Measurements from ENCODE around the gene VAPA.

The VAPA gene

GRCh38 chr18:9994026-9994570 is 80.3 kb downstream of the VAPA start:
- TF ChIP-seq SPI1 (IDR thresholded peaks at IDR 0.05; ENCODE audit: borderline replicate concordance, low read depth) (no peak), POLR2AphosphoS5 (IDR thresholded peaks at IDR 0.05; ENCODE audit: low read depth) (no peak), REST (IDR thresholded peaks at IDR 0.05; ENCODE audit: insufficient replicate concordance, low read depth) (no peak), CTCF (IDR thresholded peaks at IDR 0.05; ENCODE audit: insufficient read depth, low read length) (no peak), GABPA (IDR thresholded peaks at IDR 0.05; ENCODE audit: low read depth) (no peak)
- Histone ChIP-seq H3K27me3 (ENCODE audit: insufficient read depth, poor library complexity, severe bottlenecking) (no peaks in the 10 kb centered on the region), H3K4me3 (replicated peaks; ENCODE audit: insufficient read depth, low read length) (no peak overlapping the region), H3K27ac (replicated peaks) (no peak overlapping the region)
- no peak for DNase-seq (ENCODE audit: low read depth in 1 of 2, low spot score in 1 of 2)

GRCh38 chr18:9994701-9995235 is 81.0 kb downstream of the VAPA start:
- Histone ChIP-seq H3K4me3 (replicated peaks; ENCODE audit: insufficient read depth, low read length) (no peak overlapping the region), H3K27me3 (ENCODE audit: insufficient read depth, poor library complexity, severe bottlenecking) (no peaks in the 10 kb centered on the region), H3K27ac (replicated peaks) (no peak overlapping the region)
- no peak for DNase-seq (ENCODE audit: low read depth in 1 of 2, low spot score in 1 of 2)
- TF ChIP-seq GABPA (IDR thresholded peaks at IDR 0.05; ENCODE audit: low read depth) (no peak), REST (IDR thresholded peaks at IDR 0.05; ENCODE audit: insufficient replicate concordance, low read depth) (no peak), CTCF (IDR thresholded peaks at IDR 0.05; ENCODE audit: insufficient read depth, low read length) (no peak), POLR2AphosphoS5 (IDR thresholded peaks at IDR 0.05; ENCODE audit: low read depth) (no peak), SPI1 (IDR thresholded peaks at IDR 0.05; ENCODE audit: borderline replicate concordance, low read depth) (no peak)

- Histone ChIP-seq H3K27me3 (ENCODE audit: insufficient read depth, poor library complexity, severe bottlenecking) (no peaks in the 10 kb centered on the region), H3K4me3 (replicated peaks; ENCODE audit: insufficient read depth, low read length) (no peak overlapping the region), H3K27ac (replicated peaks) (no peak overlapping the region)
- TF ChIP-seq CTCF (IDR thresholded peaks at IDR 0.05; ENCODE audit: insufficient read depth, low read length) = no peak
- no peak for DNase-seq (ENCODE audit: low read depth in 1 of 2, low spot score in 1 of 2)
Observed at GRCh38 chr18:9995631-9996030, 81.8 kb downstream of the VAPA start.

GRCh38 chr18:9996094-9996493 is 82.3 kb downstream of the VAPA start:
- no peak for TF ChIP-seq POLR2AphosphoS5 (IDR thresholded peaks at IDR 0.05; ENCODE audit: low read depth)
- no peak for TF ChIP-seq REST (IDR thresholded peaks at IDR 0.05; ENCODE audit: insufficient replicate concordance, low read depth)
- TF ChIP-seq CTCF (IDR thresholded peaks at IDR 0.05; ENCODE audit: insufficient read depth, low read length) = no peak
- no peak for TF ChIP-seq GABPA (IDR thresholded peaks at IDR 0.05; ENCODE audit: low read depth)
- no peak for TF ChIP-seq SPI1 (IDR thresholded peaks at IDR 0.05; ENCODE audit: borderline replicate concordance, low read depth)
- Histone ChIP-seq H3K4me3 (replicated peaks; ENCODE audit: insufficient read depth, low read length) (no peak overlapping the region), H3K27ac (replicated peaks) (no peak overlapping the region), H3K27me3 (ENCODE audit: insufficient read depth, poor library complexity, severe bottlenecking) (no peaks in the 10 kb centered on the region)
- no peak for DNase-seq (ENCODE audit: low read depth in 1 of 2, low spot score in 1 of 2)
